ENCODE measurements around the gene CDK2AP2.
"Not testable (repeated sequence)": the region's sequence is repeated elsewhere in the genome, so short reads cannot be mapped to it uniquely, and the experiment has no call there.

The CDK2AP2 gene

GRCh38 chr11:67524480-67524808 lies 16.5 kb upstream of the CDK2AP2 start:
- DNase-seq (ENCODE audit: low read depth in 1 of 2, low spot score in 1 of 2) = no peak

GRCh38 chr11:67523556-67524479 lies 15.9 kb upstream of the CDK2AP2 start:
- no peak for DNase-seq (ENCODE audit: low read depth in 1 of 2, low spot score in 1 of 2)

- no peak for DNase-seq (ENCODE audit: low read depth in 1 of 2, low spot score in 1 of 2)
Observed at GRCh38 chr11:67522844-67523555, 15.0 kb upstream of the CDK2AP2 start, which contains the start of gene CABP2. TSS of gene CABP2 (minus strand) at chr11:67523446. CDS start at chr11:67523326, 120 bp downstream.

- no peak for DNase-seq (ENCODE audit: low read depth in 1 of 2, low spot score in 1 of 2)
Observed at GRCh38 chr11:67522338-67522737, 14.4 kb upstream of the CDK2AP2 start.

- DNase-seq (ENCODE audit: low read depth in 1 of 2, low spot score in 1 of 2) = no peak
Observed at GRCh38 chr11:67521924-67522323, 14.0 kb upstream of the CDK2AP2 start.

- DNase-seq (ENCODE audit: low read depth in 1 of 2, low spot score in 1 of 2) = no peak
Observed at GRCh38 chr11:67520856-67521824, 13.2 kb upstream of the CDK2AP2 start.

GRCh38 chr11:67519726-67520125 lies 11.8 kb upstream of the CDK2AP2 start:
- DNase-seq (ENCODE audit: low read depth in 1 of 2, low spot score in 1 of 2) = no peak

GRCh38 chr11:67517784-67518552 lies 10.0 kb upstream of the CDK2AP2 start:
- no peak for DNase-seq (ENCODE audit: low read depth in 1 of 2, low spot score in 1 of 2)

- DNase-seq (ENCODE audit: low read depth in 1 of 2, low spot score in 1 of 2) = no peak
Observed at GRCh38 chr11:67516806-67517205, 8.8 kb upstream of the CDK2AP2 start.

- no peak for DNase-seq (ENCODE audit: low read depth in 1 of 2, low spot score in 1 of 2)
Observed at GRCh38 chr11:67514116-67514515, 6.2 kb upstream of the CDK2AP2 start.

- not testable (repeated sequence) for DNase-seq (ENCODE audit: low read depth in 1 of 2, low spot score in 1 of 2)
Observed at GRCh38 chr11:67511558-67511957, 3.6 kb upstream of the CDK2AP2 start.

GRCh38 chr11:67510023-67510345 lies 2.0 kb upstream of the CDK2AP2 start:
- no peak for DNase-seq (ENCODE audit: low read depth in 1 of 2, low spot score in 1 of 2)

- DNase-seq (ENCODE audit: low read depth in 1 of 2, low spot score in 1 of 2) = peak; percentile 98 to 100
Observed at GRCh38 chr11:67508486-67509121, 642 bp upstream of the CDK2AP2 start.

- no peak for DNase-seq (ENCODE audit: low read depth in 1 of 2, low spot score in 1 of 2)
Observed at GRCh38 chr11:67507242-67507863, 609 bp downstream of the CDK2AP2 start.

- no peak for DNase-seq (ENCODE audit: low read depth in 1 of 2, low spot score in 1 of 2)
Observed at GRCh38 chr11:67506426-67507051, 1.4 kb downstream of the CDK2AP2 start.

- peak; percentile 80 to 86 for DNase-seq (ENCODE audit: low read depth in 1 of 2, low spot score in 1 of 2)
Observed at GRCh38 chr11:67505605-67506396, 2.2 kb downstream of the CDK2AP2 start.

- peak in 1 of 2 donors; percentile 49 for DNase-seq (ENCODE audit: low read depth in 1 of 2, low spot score in 1 of 2)
Observed at GRCh38 chr11:67504950-67505581, 2.9 kb downstream of the CDK2AP2 start, which contains the start of gene PITPNM1. TSS of gene PITPNM1 (minus strand) at chr11:67505363. CDS start at chr11:67504180, 1,183 bp downstream.
